ENCODE measurements around the gene PRCD. TPM values are rescaled to one million over a fixed set of nuclear protein-coding genes. Genes with fewer than 3 reads are reported as not detected.
"Not testable (repeated sequence)": the region's sequence is repeated elsewhere in the genome, so short reads cannot be mapped to it uniquely, and the experiment has no call there.

The PRCD gene
- total RNA-seq, 1 donor from 2014 or later = 5.3 TPM

GRCh38 chr17:76523084-76524037, 16.5 kb upstream of the PRCD start:
- TF ChIP-seq CTCF (IDR thresholded peaks at IDR 0.05) = peak; percentile 91
- CTCF ChIA-PET = interaction anchor here (0.5 to 4.6 kb wide), 21 partner anchors 8 to 222 kb away, joined by 3 to 88 read pairs (median 5); partner anchors contain the start of gene PRCD
- peaks cover 3% of the 10 kb centered on the region for H3K27me3 Mint-ChIP-seq
- peak overlapping the region; percentile 44 for H3K4me3 Mint-ChIP-seq
- ATAC-seq (ENCODE audit: low read depth) (peak; percentile 45), DNase-seq (peak; percentile 82)
- intact Hi-C loops (cut with micrococcal nuclease) = loop anchor here (1.0 to 2.0 kb wide), 4 partner anchors 24 to 192 kb away; no protein-coding TSS in a partner anchor
- peak overlapping the region; percentile 41 for H3K27ac Mint-ChIP-seq
- no peaks in the 10 kb centered on the region for H3K36me3 Mint-ChIP-seq (ENCODE audit: low read depth)
- no peaks in the 10 kb centered on the region for H3K9me3 Mint-ChIP-seq
- POLR2A ChIA-PET = interaction anchor here (0.9 to 1.8 kb wide), 7 partner anchors 22 to 148 kb away, joined by 3 to 8 read pairs (median 4); no protein-coding TSS in a partner anchor
- peaks cover 29% of the 10 kb centered on the region for H3K4me1 Mint-ChIP-seq

DNA sequence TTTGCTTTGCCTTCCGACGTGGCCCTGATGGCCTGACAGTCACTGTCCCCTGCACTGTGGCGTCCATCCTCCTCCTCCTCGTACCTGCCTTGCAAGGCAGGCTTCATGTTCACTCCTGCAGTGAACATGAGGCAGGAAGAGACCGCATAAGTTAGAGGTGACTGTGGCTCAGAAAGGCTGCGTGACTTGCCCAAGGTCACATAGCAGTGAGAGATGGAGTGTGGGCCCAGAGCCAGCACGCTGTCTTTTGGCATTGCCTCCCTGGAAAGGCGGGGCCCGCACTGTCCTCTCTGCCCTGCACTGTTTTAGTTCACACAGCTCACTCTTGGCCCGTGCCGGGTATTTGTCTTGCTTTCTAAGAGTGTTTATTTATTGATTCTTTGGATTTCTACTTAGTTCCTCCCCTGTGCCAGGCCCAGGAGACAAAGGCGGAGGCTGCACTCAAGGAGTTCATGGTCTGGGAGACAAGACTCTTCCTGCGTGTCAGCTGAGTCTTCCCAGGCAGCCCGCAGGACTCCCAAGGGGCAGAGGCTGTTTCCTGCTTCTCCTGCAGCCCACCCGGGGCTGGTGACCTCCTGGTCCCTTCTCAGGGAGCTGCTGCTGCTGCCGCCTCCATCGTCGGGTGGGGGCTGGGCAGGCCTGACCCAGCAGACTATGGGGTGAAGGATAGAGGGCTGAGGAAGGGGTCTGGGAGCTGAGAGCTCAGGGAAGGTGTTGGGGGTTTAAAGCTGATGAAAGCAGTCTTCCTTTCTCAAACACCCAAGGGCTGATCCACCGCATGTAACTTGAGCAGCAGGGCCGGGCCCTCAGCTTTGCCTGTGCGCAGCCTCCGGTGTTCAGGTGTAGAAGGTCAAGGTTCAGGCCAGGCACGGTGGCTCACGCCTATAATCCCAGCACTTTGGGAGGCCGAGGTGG, 15.0 kb upstream of the PRCD start:
- Mint-ChIP-seq H3K27me3 (peaks cover 3% of the 10 kb centered on the region), H3K4me1 (peaks cover 44% of the 10 kb centered on the region), H3K27ac (peak overlapping the region; percentile 72), H3K36me3 (ENCODE audit: low read depth) (no peaks in the 10 kb centered on the region), H3K9me3 (no peaks in the 10 kb centered on the region), H3K4me3 (no peak overlapping the region)
- ChIA-PET CTCF (interaction anchor here (1.3 to 4.6 kb wide), 3 partner anchors 21 to 99 kb away, joined by 9 to 88 read pairs (median 19); no protein-coding TSS in a partner anchor), POLR2A (interaction anchor here (0.6 to 1.3 kb wide), 6 partner anchors 9 to 490 kb away, joined by 3 to 4 read pairs (median 3); no protein-coding TSS in a partner anchor)
- ATAC-seq (ENCODE audit: low read depth) = no peak
- TF ChIP-seq CTCF (IDR thresholded peaks at IDR 0.05) = no peak
- intact Hi-C loops (cut with micrococcal nuclease) = no loop called here
- no peak for DNase-seq

DNA sequence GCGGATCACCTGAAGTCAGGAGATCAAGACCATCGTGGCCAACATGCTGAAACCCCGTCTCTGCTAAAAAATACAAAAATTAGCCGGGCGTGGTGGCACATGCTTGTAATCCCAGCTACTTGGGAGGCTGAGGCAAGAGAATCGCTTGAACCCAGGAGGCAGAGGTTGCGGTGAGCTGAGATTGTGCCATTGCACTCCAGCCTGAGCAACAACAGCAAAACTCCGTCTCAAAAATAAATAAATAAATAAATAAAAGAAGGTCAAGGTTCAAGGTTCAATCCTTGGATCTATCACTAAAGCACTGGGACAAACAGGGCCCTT, 14.4 kb upstream of the PRCD start:
- H3K36me3 Mint-ChIP-seq (ENCODE audit: low read depth); H3K27ac Mint-ChIP-seq; DNase-seq; H3K9me3 Mint-ChIP-seq; H3K27me3 Mint-ChIP-seq; intact Hi-C loops (cut with micrococcal nuclease); H3K4me3 Mint-ChIP-seq; ATAC-seq (ENCODE audit: low read depth): not testable (repeated sequence)
- ChIA-PET CTCF (interaction anchor here (1.3 to 4.6 kb wide), 2 partner anchors 20 to 98 kb away, joined by 9 to 88 read pairs; no protein-coding TSS in a partner anchor), POLR2A (interaction anchor here (1.1 to 1.3 kb wide), 3 partner anchors 9 to 33 kb away, joined by 3 to 4 read pairs (median 4); no protein-coding TSS in a partner anchor)
- peaks cover 51% of the 10 kb centered on the region for H3K4me1 Mint-ChIP-seq

GRCh38 chr17:76527016-76527415, 12.8 kb upstream of the PRCD start:
- H3K27me3 Mint-ChIP-seq; H3K9me3 Mint-ChIP-seq; H3K36me3 Mint-ChIP-seq (ENCODE audit: low read depth); ATAC-seq (ENCODE audit: low read depth); DNase-seq: not testable (repeated sequence)
- ChIA-PET POLR2A (interaction anchor here (0.6 to 4.0 kb wide), 16 partner anchors 7 to 210 kb away, joined by 3 to 85 read pairs (median 8); partner anchors contain the start of genes CYGB, MFSD11, PRCD and RHBDF2), CTCF (interaction anchor here (0.8 to 3.0 kb wide), 4 partner anchors 9 to 97 kb away, joined by 3 to 32 read pairs (median 9); no protein-coding TSS in a partner anchor)
- Mint-ChIP-seq H3K27ac (peak overlapping the region; percentile 94), H3K4me3 (peak overlapping the region; percentile 72), H3K4me1 (peaks cover 61% of the 10 kb centered on the region)
- intact Hi-C loops (cut with micrococcal nuclease) = loop anchor here (1.0 kb wide), 1 partner anchor 30 kb away; no protein-coding TSS in a partner anchor

GRCh38 chr17:76527430-76528111, 12.3 kb upstream of the PRCD start:
- ChIA-PET POLR2A (interaction anchor here (0.6 to 4.0 kb wide), 36 partner anchors 8 to 1431 kb away, joined by 3 to 85 read pairs (median 5); partner anchors contain the start of genes AANAT, CYGB, JMJD6 and METTL23), CTCF (interaction anchor here (0.5 to 3.0 kb wide), 9 partner anchors 9 to 201 kb away, joined by 3 to 32 read pairs (median 4); partner anchors contain the start of gene SPHK1)
- H3K27ac Mint-ChIP-seq = peak overlapping the region; percentile 94
- ATAC-seq (ENCODE audit: low read depth) (peak; percentile 77), DNase-seq (peak; percentile 66)
- H3K4me3 Mint-ChIP-seq = peak overlapping the region; percentile 86
- H3K9me3 Mint-ChIP-seq = no peaks in the 10 kb centered on the region
- no peak for TF ChIP-seq CTCF (IDR thresholded peaks at IDR 0.05)
- peaks cover 4% of the 10 kb centered on the region for H3K36me3 Mint-ChIP-seq (ENCODE audit: low read depth)
- peaks cover 2% of the 10 kb centered on the region for H3K27me3 Mint-ChIP-seq
- peaks cover 63% of the 10 kb centered on the region for H3K4me1 Mint-ChIP-seq
- intact Hi-C loops (cut with micrococcal nuclease) = loop anchor here (1.0 kb wide), 4 partner anchors 12 to 45 kb away; no protein-coding TSS in a partner anchor

Data from activated B cell treated with CpG ODN at 0.5 μM for 24 hours (primary cell).